Embryonic facial prominence (tissue), 1 donor: ENCODE data around the gene MC1R.
"Not testable (repeated sequence)": the region's sequence is repeated elsewhere in the genome, so short reads cannot be mapped to it uniquely, and the experiment has no call there.

Experiments
- DNase-seq: peaks from one replicate; pipeline ENCODE4 v3.0.0-alpha.2; 2016; ENCODE audit errors: extremely low spot score

Gene MC1R

GRCh38 chr16:89918453-89919347, at the start of gene MC1R:
MC1R (plus strand) TSS chr16:89918862; CDS start chr16:89919259, 397 bp downstream.
- DNase-seq = no peak

- DNase-seq = no peak
These were observed 48.8 kb upstream of the MC1R start for GRCh38 chr16:89869911-89870310.

- no peak for DNase-seq
These were observed 48.2 kb upstream of the MC1R start for GRCh38 chr16:89870440-89870839.

GRCh38 chr16:89871895-89872294, 46.8 kb upstream of the MC1R start:
- no peak for DNase-seq

GRCh38 chr16:89873109-89873971, 45.3 kb upstream of the MC1R start, which contains the start of gene TCF25:
TCF25 (plus strand) TSS chr16:89873592; CDS start chr16:89873668, 76 bp downstream.
- peak; percentile 87 for DNase-seq

GRCh38 chr16:89873972-89874689, 44.5 kb upstream of the MC1R start:
- DNase-seq = peak; percentile 84

GRCh38 chr16:89879123-89879522, 39.5 kb upstream of the MC1R start:
- not testable (repeated sequence) for DNase-seq

- no peak for DNase-seq
These were observed 37.9 kb upstream of the MC1R start for GRCh38 chr16:89880477-89881367.

- no peak for DNase-seq
These were observed 37.3 kb upstream of the MC1R start for GRCh38 chr16:89881368-89881730.

GRCh38 chr16:89883346-89884040, 35.2 kb upstream of the MC1R start:
- no peak for DNase-seq

GRCh38 chr16:89884041-89884421, 34.6 kb upstream of the MC1R start:
- no peak for DNase-seq

GRCh38 chr16:89887243-89887642, 31.4 kb upstream of the MC1R start:
- DNase-seq = no peak

GRCh38 chr16:89890200-89890599, 28.5 kb upstream of the MC1R start:
- no peak for DNase-seq

- no peak for DNase-seq
These were observed 27.6 kb upstream of the MC1R start for GRCh38 chr16:89890886-89891657.

GRCh38 chr16:89892055-89892630, 26.5 kb upstream of the MC1R start:
- DNase-seq = no peak

- DNase-seq = no peak
These were observed 26.0 kb upstream of the MC1R start for GRCh38 chr16:89892635-89893034.

- DNase-seq = no peak
These were observed 24.8 kb upstream of the MC1R start for GRCh38 chr16:89893642-89894548.
